HG03571 (cell line): ENCODE measurements around the gene KRTAP10-5.

Experiments used
- ATAC-seq: cut with Tn5 transposase; IDR thresholded peaks from one replicate; pipeline ENCODE4 v1.9.1; 2021; ENCODE audit not compliant: unreplicated experiment

Gene KRTAP10-5

DNA sequence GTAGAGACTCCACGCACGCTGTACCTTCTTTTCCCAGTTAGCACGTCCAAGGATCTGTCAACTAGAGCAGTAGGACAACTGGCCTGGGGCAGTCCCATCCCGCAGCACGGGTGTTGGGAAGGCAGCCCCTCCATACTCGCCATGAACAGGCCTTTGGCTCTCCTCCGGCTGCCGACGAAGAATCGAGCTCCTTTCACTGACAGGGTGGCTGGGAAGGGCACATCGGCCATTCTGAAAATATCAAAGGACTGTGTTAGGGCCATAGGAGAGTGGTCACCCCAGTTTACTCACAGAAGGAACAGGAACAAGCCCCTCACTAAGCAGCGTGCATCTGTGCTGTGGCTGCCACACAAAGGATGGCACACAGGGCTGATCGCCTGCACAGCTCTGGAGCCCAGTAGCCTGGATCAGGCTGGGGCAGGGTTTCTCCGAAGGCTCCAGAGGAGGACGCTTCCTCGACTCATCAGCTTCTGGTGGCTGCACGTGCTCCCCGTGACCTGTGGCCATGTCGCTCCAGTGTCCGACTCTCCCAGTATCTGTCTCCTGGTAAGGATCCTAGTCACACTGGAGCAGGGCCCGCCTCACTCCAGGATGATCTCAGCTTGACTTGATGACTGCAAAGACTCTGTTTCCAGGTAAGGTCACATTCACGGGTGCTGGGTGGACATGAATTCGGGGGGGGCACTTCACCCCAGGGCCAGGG, 49.4 kb downstream of the KRTAP10-5 start:
- no peak for ATAC-seq

GRCh38 chr21:44530221-44530902, 50.0 kb downstream of the KRTAP10-5 start:
- ATAC-seq: no peak

GRCh38 chr21:44529503-44530125, 50.8 kb downstream of the KRTAP10-5 start:
- no peak for ATAC-seq
